WTC11 (cell line): ENCODE results near the gene ZBTB16. TPM values are rescaled to one million over a fixed set of nuclear protein-coding genes. Genes with fewer than 3 reads are reported as not detected.

ENCODE experiments used
- ATAC-seq: fragments of 200-7000 bp; cut with Tn5 transposase; 2 replicates; pipeline ENCODE4 v1.10.0; 2021; ENCODE audit warnings: mild to moderate bottlenecking, moderate library complexity
- CTCF ChIA-PET: fragments of 300-600 bp; sonication (Branson Sonifier 250); formaldehyde crosslinking; loops from one replicate; lab custom pipeline; 2021; ENCODE audit warnings: antibody characterized with exemption; lab: Charles Lee
- POLR2A ChIA-PET: fragments of 350-600 bp; sonication (Branson Sonifier 250); formaldehyde crosslinking; loops from one replicate; lab custom pipeline; 2021; ENCODE audit warnings: antibody characterized with exemption; lab: Charles Lee
- DNase-seq: peaks from one replicate; pipeline ENCODE4 v3.0.0; 2021; ENCODE audit warnings: low spot score
- H3K27ac Mint-ChIP-seq: 2 replicates; pipeline ENCODE4 v1.8.0; 2021; ENCODE audit warnings: mixed read lengths
- H3K27me3 Mint-ChIP-seq: 2 replicates; pipeline ENCODE4 v1.8.0; 2021; ENCODE audit warnings: low read depth, mild to moderate bottlenecking, moderate library complexity, mixed read lengths
- H3K36me3 Mint-ChIP-seq: 2 replicates; pipeline ENCODE4 v1.8.0; 2021; ENCODE audit warnings: mixed read lengths
- H3K4me1 Mint-ChIP-seq: 2 replicates; pipeline ENCODE4 v1.8.0; 2022; ENCODE audit warnings: mixed read lengths
- H3K4me3 Mint-ChIP-seq: 2 replicates; pipeline ENCODE4 v1.8.0; 2021; ENCODE audit warnings: mild to moderate bottlenecking, moderate library complexity, mixed read lengths
- H3K9me3 Mint-ChIP-seq: 2 replicates; pipeline ENCODE4 v1.8.0; 2021; ENCODE audit warnings: mixed read lengths
- ATF1 ChIP-seq: sonication (generic); formaldehyde crosslinking; IDR thresholded peaks from 2 replicates; pipeline ENCODE4 v1.8.1; 2023; ENCODE audit warnings: mild to moderate bottlenecking, moderate library complexity, missing genetic modification reagents
- CREM ChIP-seq: sonication (generic); formaldehyde crosslinking; IDR thresholded peaks from 2 replicates; pipeline ENCODE4 v1.8.1; 2022; ENCODE audit warnings: mild to moderate bottlenecking, missing genetic modification reagents, moderate library complexity
- GRHL2 ChIP-seq: fragments of 250-450 bp; sonication (Bioruptor Pico); IDR thresholded peaks from 2 replicates; pipeline ENCODE4 v1.8.0; 2022; ENCODE audit warnings: mild to moderate bottlenecking, moderate library complexity; ENCODE audit not compliant: insufficient replicate concordance, severe bottlenecking
- GTF2I ChIP-seq: fragments of 250-450 bp; sonication (Bioruptor Pico); conservative IDR thresholded peaks from 2 replicates; pipeline ENCODE4 v1.4.0; 2021; ENCODE audit warnings: mild to moderate bottlenecking
- JUN ChIP-seq: sonication (generic); formaldehyde crosslinking; IDR thresholded peaks from 2 replicates; pipeline ENCODE4 v1.8.0; 2023; ENCODE audit warnings: mild to moderate bottlenecking, missing genetic modification reagents
- NFATC4 ChIP-seq: fragments of 250-450 bp; sonication (Bioruptor Pico); IDR thresholded peaks from 2 replicates; pipeline ENCODE4 v1.9.0; 2021; ENCODE audit warnings: mild to moderate bottlenecking
- SMAD3 ChIP-seq: sonication (generic); formaldehyde crosslinking; IDR thresholded peaks from 2 replicates; pipeline ENCODE4 v1.8.0; 2022; ENCODE audit warnings: missing genetic modification reagents, mild to moderate bottlenecking, borderline replicate concordance
- SP1 ChIP-seq: sonication (generic); formaldehyde crosslinking; conservative IDR thresholded peaks from 2 replicates; pipeline ENCODE4 v1.8.1; 2022; ENCODE audit warnings: missing genetic modification reagents
- TCF7 ChIP-seq: sonication (generic); formaldehyde crosslinking; IDR thresholded peaks from 2 replicates; pipeline ENCODE4 v1.8.0; 2022; ENCODE audit warnings: mild to moderate bottlenecking, low read depth, missing genetic modification reagents, moderate library complexity
- TEAD4 ChIP-seq: sonication (generic); formaldehyde crosslinking; IDR thresholded peaks from 2 replicates; pipeline ENCODE4 v1.8.0; 2022; ENCODE audit warnings: mild to moderate bottlenecking, missing genetic modification reagents
- ZNF263 ChIP-seq: sonication (generic); formaldehyde crosslinking; IDR thresholded peaks from 2 replicates; pipeline ENCODE4 v1.8.1; 2022; ENCODE audit warnings: low read depth, mild to moderate bottlenecking, moderate library complexity, missing genetic modification reagents
- ZNF317 ChIP-seq: sonication (generic); formaldehyde crosslinking; IDR thresholded peaks from 2 replicates; pipeline ENCODE4 v1.8.1; 2023; ENCODE audit warnings: low read depth, mild to moderate bottlenecking, moderate library complexity, missing genetic modification reagents, borderline replicate concordance
- total RNA-seq: library from RNA; stranded (reverse); gene quantifications from 3 replicates; pipeline ENCODE4 v1.2.3, GENCODE V29; 2021
- TF ChIP-seq, protein P1 (sequence below): sonication (generic); formaldehyde crosslinking; IDR thresholded peaks from 2 replicates; pipeline ENCODE4 v1.8.1; 2023; ENCODE audit warnings: mild to moderate bottlenecking, missing genetic modification reagents
- TF ChIP-seq, protein P2 (sequence below): sonication (generic); formaldehyde crosslinking; IDR thresholded peaks from 2 replicates; pipeline ENCODE4 v1.8.1; 2022; ENCODE audit warnings: low read depth, missing genetic modification reagents, borderline replicate concordance
- TF ChIP-seq, protein P3 (sequence below): sonication (generic); formaldehyde crosslinking; IDR thresholded peaks from 2 replicates; pipeline ENCODE4 v1.8.1; 2022; ENCODE audit warnings: missing genetic modification reagents, borderline replicate concordance
- TF ChIP-seq, protein P4 (sequence below): sonication (generic); formaldehyde crosslinking; IDR thresholded peaks from 2 replicates; pipeline ENCODE4 v1.8.1; 2022; ENCODE audit warnings: low read depth, mild to moderate bottlenecking, moderate library complexity, missing genetic modification reagents, borderline replicate concordance
- TF ChIP-seq, protein P5 (sequence below): sonication (generic); formaldehyde crosslinking; conservative IDR thresholded peaks from 2 replicates; pipeline ENCODE4 v1.8.1; 2022; ENCODE audit warnings: mild to moderate bottlenecking, missing genetic modification reagents
- TF ChIP-seq, protein P6 (sequence below): fragments of 250-450 bp; sonication (Bioruptor Pico); IDR thresholded peaks from 2 replicates; pipeline ENCODE4 v1.9.0; 2021; ENCODE audit warnings: moderate library complexity, mild to moderate bottlenecking, inconsistent platforms, borderline replicate concordance
- TF ChIP-seq, protein P7 (sequence below): sonication (generic); formaldehyde crosslinking; IDR thresholded peaks from 2 replicates; pipeline ENCODE4 v1.8.1; 2023; ENCODE audit warnings: mild to moderate bottlenecking, moderate library complexity, missing genetic modification reagents

The ZBTB16 gene
- total RNA-seq, 1 experiment from 2014 or later: 0.57 TPM

DNA sequence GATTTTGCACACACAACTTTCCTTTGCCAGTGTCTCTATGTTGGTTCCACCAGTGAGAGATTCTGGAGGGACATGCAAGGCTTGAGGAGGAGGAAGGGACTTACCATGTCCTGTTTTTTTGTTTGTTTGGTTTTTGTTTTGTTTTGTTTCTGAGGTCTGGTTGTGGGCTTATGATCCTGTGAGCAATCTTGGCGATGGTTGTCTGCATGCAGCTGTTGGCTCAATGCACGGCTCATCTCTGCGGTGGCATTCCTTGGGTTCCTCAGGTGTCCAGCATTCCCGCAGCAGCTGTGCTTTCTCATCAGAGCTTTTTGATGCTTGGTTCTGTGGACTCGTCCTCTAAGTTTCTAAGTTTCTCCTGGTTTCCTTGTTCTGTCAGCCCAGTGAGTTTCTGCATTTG is 231.9 kb downstream of the ZBTB16 start (continued):
- TF ChIP-seq, protein P1, sequence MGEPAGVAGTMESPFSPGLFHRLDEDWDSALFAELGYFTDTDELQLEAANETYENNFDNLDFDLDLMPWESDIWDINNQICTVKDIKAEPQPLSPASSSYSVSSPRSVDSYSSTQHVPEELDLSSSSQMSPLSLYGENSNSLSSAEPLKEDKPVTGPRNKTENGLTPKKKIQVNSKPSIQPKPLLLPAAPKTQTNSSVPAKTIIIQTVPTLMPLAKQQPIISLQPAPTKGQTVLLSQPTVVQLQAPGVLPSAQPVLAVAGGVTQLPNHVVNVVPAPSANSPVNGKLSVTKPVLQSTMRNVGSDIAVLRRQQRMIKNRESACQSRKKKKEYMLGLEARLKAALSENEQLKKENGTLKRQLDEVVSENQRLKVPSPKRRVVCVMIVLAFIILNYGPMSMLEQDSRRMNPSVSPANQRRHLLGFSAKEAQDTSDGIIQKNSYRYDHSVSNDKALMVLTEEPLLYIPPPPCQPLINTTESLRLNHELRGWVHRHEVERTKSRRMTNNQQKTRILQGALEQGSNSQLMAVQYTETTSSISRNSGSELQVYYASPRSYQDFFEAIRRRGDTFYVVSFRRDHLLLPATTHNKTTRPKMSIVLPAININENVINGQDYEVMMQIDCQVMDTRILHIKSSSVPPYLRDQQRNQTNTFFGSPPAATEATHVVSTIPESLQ (CRISPR knock-in tag): no peak

DNA sequence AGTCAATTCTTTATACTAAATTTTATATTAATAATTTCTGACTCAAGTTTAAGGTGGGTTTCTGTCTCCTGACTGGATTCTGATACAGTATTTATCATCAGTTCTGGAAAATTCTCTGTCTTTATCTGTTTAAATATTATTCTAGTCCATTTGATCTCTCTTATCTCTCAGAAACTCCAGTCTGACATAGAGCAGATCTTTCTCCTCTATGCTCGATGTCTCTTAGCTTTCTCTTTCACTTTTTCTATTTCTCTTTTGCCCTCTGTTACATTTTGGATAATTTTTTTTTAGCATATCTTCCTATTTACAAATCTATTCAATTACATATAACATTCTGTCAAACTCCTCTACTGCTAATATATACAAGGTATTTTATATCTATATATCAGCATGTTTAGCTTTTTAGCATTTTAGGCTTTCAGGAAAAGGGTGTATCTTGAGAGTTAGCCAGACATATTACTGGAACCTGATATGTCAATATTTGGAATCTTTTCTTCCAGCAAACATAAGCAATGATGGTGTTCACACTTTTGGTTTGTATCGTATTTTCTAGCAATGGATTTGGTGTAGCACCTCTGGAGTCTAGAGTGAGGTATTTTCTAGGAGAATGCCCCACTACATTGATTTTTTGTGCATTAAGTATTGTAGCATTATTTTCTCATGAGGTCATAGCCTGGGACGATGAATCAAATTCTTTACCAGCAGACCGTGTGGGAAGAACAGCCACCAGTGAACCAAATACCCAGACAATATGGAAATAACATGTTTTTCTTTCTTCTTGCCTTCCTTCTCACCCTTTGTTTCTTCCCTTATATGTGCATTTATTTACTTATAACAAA is 232.6 kb downstream of the ZBTB16 start:
- H3K4me3 Mint-ChIP-seq: no peak overlapping the region
- TF ChIP-seq, protein P2, sequence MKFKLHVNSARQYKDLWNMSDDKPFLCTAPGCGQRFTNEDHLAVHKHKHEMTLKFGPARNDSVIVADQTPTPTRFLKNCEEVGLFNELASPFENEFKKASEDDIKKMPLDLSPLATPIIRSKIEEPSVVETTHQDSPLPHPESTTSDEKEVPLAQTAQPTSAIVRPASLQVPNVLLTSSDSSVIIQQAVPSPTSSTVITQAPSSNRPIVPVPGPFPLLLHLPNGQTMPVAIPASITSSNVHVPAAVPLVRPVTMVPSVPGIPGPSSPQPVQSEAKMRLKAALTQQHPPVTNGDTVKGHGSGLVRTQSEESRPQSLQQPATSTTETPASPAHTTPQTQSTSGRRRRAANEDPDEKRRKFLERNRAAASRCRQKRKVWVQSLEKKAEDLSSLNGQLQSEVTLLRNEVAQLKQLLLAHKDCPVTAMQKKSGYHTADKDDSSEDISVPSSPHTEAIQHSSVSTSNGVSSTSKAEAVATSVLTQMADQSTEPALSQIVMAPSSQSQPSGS (CRISPR knock-in tag): no peak
- TF ChIP-seq, protein P3, sequence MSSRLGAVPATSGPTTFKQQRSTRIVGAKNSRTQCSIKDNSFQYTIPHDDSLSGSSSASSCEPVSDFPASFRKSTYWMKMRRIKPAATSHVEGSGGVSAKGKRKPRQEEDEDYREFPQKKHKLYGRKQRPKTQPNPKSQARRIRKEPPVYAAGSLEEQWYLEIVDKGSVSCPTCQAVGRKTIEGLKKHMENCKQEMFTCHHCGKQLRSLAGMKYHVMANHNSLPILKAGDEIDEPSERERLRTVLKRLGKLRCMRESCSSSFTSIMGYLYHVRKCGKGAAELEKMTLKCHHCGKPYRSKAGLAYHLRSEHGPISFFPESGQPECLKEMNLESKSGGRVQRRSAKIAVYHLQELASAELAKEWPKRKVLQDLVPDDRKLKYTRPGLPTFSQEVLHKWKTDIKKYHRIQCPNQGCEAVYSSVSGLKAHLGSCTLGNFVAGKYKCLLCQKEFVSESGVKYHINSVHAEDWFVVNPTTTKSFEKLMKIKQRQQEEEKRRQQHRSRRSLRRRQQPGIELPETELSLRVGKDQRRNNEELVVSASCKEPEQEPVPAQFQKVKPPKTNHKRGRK (CRISPR knock-in tag): no peak
- TF ChIP-seq GTF2I (CRISPR knock-in tag): no peak
- TF ChIP-seq, protein P4, sequence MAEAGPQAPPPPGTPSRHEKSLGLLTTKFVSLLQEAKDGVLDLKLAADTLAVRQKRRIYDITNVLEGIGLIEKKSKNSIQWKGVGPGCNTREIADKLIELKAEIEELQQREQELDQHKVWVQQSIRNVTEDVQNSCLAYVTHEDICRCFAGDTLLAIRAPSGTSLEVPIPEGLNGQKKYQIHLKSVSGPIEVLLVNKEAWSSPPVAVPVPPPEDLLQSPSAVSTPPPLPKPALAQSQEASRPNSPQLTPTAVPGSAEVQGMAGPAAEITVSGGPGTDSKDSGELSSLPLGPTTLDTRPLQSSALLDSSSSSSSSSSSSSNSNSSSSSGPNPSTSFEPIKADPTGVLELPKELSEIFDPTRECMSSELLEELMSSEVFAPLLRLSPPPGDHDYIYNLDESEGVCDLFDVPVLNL (CRISPR knock-in tag): no peak
- TF ChIP-seq, all 79 proteins: peak for 0
- Mint-ChIP-seq H3K27ac (no peak overlapping the region), H3K27me3 (no peaks in the 10 kb centered on the region), H3K4me1 (peaks cover 12% of the 10 kb centered on the region), H3K36me3 (no peaks in the 10 kb centered on the region), H3K9me3 (peaks cover 4% of the 10 kb centered on the region)
- no peak for ATAC-seq
- CTCF ChIA-PET: no interaction called here
- no peak for DNase-seq
- POLR2A ChIA-PET: no interaction called here

DNA sequence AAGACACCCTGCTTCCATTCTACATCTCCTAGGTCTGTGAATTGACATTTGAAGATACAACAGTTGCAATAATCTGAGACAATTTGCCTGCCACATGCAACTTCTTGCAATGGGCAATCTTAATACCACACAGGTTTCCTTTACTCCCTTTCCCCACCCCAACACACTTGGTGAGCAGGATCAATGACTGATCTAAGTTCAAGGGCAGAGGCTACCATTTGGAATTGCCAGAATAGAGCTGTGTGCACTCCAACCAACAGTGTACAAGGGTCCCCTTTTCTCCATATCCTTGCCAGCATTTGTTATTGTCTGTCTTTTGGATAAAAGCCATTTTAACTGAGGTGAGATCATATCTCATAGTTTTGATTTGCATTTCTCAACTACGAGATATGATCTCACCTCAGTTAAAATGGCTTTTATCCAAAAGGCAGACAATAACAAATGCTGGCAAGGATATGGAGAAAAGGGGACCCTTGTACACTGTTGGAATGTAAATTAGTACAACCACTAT is 233.7 kb downstream of the ZBTB16 start:
- Mint-ChIP-seq H3K9me3 (peaks cover 4% of the 10 kb centered on the region), H3K27ac (no peak overlapping the region), H3K27me3 (no peaks in the 10 kb centered on the region), H3K4me3 (no peak overlapping the region), H3K4me1 (peaks cover 12% of the 10 kb centered on the region), H3K36me3 (no peaks in the 10 kb centered on the region)
- CTCF ChIA-PET: no interaction called here
- ATAC-seq (no peak), DNase-seq (no peak)
- POLR2A ChIA-PET: no interaction called here
- TF ChIP-seq GRHL2 (CRISPR knock-in tag): no peak
- TF ChIP-seq, protein P5, sequence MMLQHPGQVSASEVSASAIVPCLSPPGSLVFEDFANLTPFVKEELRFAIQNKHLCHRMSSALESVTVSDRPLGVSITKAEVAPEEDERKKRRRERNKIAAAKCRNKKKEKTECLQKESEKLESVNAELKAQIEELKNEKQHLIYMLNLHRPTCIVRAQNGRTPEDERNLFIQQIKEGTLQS (CRISPR knock-in tag): no peak
- no peak for TF ChIP-seq TEAD4 (CRISPR knock-in tag)
- TF ChIP-seq TCF7 (CRISPR knock-in tag): no peak
- no peak for TF ChIP-seq ATF1
- no peak for TF ChIP-seq JUN (CRISPR knock-in tag)
- TF ChIP-seq ZNF317: no peak
- no peak for TF ChIP-seq ZNF263 (CRISPR knock-in tag)
- TF ChIP-seq SMAD3 (CRISPR knock-in tag): no peak
- TF ChIP-seq NFATC4 (CRISPR knock-in tag): no peak
- TF ChIP-seq, protein P6, sequence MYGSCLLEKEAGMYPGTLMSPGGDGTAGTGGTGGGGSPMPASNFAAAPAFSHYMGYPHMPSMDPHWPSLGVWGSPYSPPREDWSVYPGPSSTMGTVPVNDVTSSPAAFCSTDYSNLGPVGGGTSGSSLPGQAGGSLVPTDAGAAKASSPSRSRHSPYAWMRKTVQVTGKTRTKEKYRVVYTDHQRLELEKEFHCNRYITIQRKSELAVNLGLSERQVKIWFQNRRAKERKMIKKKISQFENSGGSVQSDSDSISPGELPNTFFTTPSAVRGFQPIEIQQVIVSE (CRISPR knock-in tag): no peak
- TF ChIP-seq CREM (CRISPR knock-in tag): no peak
- no peak for TF ChIP-seq SP1 (CRISPR knock-in tag)
- TF ChIP-seq, protein P7, sequence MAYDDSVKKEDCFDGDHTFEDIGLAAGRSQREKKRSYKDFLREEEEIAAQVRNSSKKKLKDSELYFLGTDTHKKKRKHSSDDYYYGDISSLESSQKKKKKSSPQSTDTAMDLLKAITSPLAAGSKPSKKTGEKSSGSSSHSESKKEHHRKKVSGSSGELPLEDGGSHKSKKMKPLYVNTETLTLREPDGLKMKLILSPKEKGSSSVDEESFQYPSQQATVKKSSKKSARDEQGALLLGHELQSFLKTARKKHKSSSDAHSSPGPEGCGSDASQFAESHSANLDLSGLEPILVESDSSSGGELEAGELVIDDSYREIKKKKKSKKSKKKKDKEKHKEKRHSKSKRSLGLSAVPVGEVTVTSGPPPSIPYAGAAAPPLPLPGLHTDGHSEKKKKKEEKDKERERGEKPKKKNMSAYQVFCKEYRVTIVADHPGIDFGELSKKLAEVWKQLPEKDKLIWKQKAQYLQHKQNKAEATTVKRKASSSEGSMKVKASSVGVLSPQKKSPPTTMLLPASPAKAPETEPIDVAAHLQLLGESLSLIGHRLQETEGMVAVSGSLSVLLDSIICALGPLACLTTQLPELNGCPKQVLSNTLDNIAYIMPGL: no peak
- TF ChIP-seq, protein P1 (CRISPR knock-in tag): no peak
